HG03025 (cell line): ENCODE data around the gene SNX1.

Source experiments
- ATAC-seq: cut with Tn5 transposase; IDR thresholded peaks from one replicate; pipeline ENCODE4 v1.9.1; 2021; ENCODE audit warnings: mild to moderate bottlenecking, moderate library complexity; ENCODE audit not compliant: unreplicated experiment, low FRiP score

SNX1 gene

GRCh38 chr15:64158363-64159134 is 62.8 kb downstream of the SNX1 start:
- ATAC-seq, result no peak

GRCh38 chr15:64161688-64162477 is 66.1 kb downstream of the SNX1 start:
- no peak for ATAC-seq

GRCh38 chr15:64162478-64162868 is 66.7 kb downstream of the SNX1 start:
- peak; percentile 23 for ATAC-seq

- ATAC-seq, result peak; percentile 86
Measured at GRCh38 chr15:64162869-64163658, 67.3 kb downstream of the SNX1 start, which contains the start of gene PPIB. Gene PPIB, minus strand, starts transcription at chr15:64163022. Its CDS starts 36 bp downstream, at chr15:64162986.

DNA sequence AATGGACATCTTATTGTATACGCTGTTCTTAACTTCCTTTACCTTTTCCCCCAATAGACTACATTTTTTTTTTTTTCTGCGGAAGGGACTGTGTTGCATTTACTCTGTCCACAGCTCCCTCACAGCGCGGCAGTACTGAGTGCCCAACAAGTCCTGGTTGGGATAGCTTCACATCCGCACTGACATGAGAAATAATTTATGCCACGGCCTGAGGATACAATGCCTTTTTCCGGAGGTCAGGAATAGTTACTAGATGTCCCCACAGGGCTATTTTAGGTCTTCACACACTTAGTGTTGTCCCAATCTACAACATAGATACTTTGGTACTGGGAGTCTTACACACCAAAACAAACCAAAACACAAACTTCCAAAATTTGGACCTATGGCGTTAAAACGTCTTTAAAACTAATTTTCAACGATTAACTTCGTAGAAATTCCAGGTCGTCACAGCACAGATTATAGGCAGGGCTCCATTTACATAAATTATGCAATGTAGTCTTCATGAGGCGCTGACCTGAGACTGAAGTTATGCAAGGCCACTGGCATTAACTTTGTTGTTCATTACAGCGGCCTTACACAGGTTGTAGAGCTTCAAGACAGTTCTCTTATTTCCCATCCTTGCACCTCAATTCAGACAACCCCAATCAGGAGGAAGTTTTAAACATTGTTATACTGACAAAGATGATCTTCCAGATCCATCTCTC is 68.0 kb downstream of the SNX1 start:
- ATAC-seq, result peak; percentile 1

DNA sequence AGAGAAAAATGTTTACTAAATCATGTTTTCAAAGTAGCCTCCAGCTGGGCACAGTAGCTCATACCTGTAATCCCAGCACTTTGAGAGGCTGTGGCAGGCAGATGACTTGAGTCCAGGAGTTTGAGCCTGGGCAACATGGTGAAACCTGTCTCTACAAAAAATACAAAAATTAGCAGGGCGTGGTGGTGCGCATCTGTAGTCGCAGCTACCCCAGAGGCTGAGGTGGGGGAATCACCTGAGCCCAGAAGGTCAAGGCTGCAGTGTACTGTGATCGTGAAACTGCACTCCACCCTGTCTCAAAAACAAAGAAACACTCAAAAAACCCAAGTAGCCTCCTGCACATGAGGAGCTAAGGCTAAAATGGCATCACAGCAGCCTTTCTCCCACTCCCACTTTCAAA is 68.7 kb downstream of the SNX1 start:
- ATAC-seq, result no peak

GRCh38 chr15:64166102-64166890 is 70.5 kb downstream of the SNX1 start:
- no peak for ATAC-seq

DNA sequence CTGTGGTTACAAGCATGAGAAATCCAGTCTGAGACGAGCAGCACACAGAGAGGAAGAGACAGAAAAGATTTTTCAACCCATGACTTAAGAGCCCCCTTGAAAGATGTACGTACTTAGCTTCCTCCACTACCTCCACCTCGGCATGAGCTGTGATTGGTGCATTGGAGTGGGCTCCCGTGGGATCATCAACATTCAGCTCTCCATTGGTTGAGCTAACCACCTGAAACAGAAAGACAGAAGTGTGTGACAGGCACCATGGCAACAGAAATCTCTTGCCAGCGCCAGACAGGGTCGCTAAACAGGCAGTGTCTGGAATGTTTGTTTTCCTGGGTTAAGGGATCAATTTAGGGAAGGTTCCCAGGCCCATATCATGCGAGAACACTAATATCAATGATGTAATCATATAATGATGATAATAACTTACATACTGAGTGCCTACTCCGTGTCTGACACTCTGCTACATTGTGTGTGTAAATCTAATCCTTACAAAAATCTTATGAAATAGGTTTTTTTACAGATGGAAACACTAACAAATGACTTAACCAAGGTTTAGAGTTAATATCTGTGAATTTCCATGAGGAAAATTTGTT is 84.5 kb downstream of the SNX1 start:
- ATAC-seq, result no peak

- no peak for ATAC-seq
Measured at GRCh38 chr15:64182859-64183370, 87.1 kb downstream of the SNX1 start.

DNA sequence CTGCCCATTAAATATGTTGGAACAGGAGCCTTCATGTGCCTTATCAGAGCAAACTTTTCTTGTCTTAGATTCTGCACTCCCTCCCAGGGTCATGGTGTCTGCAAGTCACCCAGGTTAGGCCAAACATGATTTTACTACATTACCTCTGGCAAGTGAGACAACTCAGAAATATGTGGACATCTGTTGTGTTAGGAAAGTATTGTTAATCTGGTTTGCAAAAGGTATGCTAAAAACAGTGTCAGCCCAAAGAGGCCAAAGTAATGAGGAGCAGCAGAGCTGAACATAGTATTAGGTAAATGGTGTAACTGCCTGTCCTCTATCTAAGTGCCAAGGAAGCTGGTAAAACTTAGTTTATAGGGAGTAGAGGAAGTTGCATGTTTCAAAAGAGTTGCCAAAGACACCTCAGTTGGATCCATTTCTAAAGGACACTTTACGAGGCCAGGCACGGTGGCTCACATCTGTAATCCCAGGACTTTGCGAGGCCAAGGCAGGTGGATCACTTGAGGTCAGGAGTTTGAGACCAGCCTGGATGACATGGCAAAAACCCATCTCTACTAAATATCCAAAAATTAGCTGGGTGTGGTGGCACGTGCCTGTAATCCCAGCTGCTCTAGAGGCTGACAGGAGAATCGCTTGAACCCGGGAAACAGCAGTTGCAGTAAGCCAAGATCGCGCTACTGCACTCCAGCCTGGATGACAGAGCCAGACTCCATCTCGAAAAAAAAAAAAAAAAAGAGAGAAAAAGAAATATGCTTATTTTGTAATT is 89.5 kb downstream of the SNX1 start:
- no peak for ATAC-seq

- ATAC-seq, result no peak
Measured at GRCh38 chr15:64187396-64188191, 91.8 kb downstream of the SNX1 start.
